Endothelial cell of umbilical vein (primary cell): ENCODE results near the gene PRDM1.

ENCODE experiments used
- EZH2 ChIP-seq: IDR thresholded peaks from 2 replicates; pipeline ENCODE4 v1.6.1; 2012; ENCODE audit warnings: borderline replicate concordance, low read depth, mild to moderate bottlenecking, moderate library complexity, low read length, inconsistent platforms; ENCODE audit not compliant: severe bottlenecking
- JUN ChIP-seq: IDR thresholded peaks from 2 replicates; pipeline ENCODE4 v1.6.1; 2011; ENCODE audit warnings: borderline replicate concordance, low read depth; ENCODE audit not compliant: insufficient read length, insufficient read depth
- MYC ChIP-seq: IDR thresholded peaks from one replicate; pipeline ENCODE4 v1.6.1; 2011; ENCODE audit warnings: mild to moderate bottlenecking, low read depth, low read length
- POLR2A ChIP-seq: IDR thresholded peaks from 2 replicates; pipeline ENCODE4 v1.6.1; 2012; ENCODE audit warnings: low read depth, mild to moderate bottlenecking, control low read depth, low read length
- POLR2AphosphoS5 ChIP-seq: IDR thresholded peaks from 2 replicates; pipeline ENCODE4 v1.6.1; 2012; ENCODE audit warnings: low read depth, mild to moderate bottlenecking, control low read depth, low read length, moderate library complexity; ENCODE audit not compliant: insufficient read depth
- TF ChIP-seq, protein P1 (sequence below), 2 donors: IDR thresholded peaks; 1 replicate in 1 of 2; 2 replicates in 1 of 2; pipeline ENCODE4 v1.5.1; 2011; ENCODE audit warnings: low read length in 2 of 2, mild to moderate bottlenecking in 2 of 2, moderate library complexity in 2 of 2, control low read depth in 1 of 2, inconsistent platforms in 1 of 2, low read depth in 1 of 2; ENCODE audit not compliant: insufficient read depth in 1 of 2; ENCODE audit errors: extremely low read depth in 1 of 2

DNA sequence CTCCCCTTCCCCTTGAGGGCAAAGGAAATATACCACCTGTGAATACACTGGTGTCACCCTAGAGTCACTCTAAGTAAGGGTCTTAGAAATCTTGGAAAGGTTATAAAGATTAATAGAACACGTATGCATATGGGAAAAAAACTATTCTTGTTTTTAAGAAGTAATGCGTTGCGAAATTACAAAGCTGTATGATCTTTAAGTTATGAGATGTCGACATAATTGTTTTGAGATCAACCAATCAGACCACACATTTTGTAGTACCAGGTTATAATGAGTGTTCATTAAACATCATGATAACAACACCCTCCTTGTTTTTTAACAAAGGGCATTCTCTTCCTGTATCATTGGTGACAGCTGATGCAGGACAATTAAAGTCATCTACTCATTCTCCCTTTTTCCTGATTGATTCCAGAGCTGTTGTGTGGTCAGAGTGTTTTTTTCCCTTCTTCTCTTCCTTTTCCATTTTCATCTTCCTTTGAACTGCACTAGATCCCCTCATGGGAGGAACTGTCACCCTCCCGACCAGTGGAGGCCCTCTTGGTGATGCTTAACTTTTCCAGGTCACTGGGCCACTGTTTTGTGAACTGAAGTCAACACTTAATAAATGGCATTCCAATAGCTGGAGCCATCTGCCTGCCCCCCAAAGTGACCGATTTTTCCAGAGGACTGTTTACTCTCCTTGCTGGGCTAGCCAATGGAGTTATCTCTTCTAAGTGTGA lies 37.0 kb downstream of the PRDM1 start:
- TF ChIP-seq EZH2 = no peak
- TF ChIP-seq, protein P1, sequence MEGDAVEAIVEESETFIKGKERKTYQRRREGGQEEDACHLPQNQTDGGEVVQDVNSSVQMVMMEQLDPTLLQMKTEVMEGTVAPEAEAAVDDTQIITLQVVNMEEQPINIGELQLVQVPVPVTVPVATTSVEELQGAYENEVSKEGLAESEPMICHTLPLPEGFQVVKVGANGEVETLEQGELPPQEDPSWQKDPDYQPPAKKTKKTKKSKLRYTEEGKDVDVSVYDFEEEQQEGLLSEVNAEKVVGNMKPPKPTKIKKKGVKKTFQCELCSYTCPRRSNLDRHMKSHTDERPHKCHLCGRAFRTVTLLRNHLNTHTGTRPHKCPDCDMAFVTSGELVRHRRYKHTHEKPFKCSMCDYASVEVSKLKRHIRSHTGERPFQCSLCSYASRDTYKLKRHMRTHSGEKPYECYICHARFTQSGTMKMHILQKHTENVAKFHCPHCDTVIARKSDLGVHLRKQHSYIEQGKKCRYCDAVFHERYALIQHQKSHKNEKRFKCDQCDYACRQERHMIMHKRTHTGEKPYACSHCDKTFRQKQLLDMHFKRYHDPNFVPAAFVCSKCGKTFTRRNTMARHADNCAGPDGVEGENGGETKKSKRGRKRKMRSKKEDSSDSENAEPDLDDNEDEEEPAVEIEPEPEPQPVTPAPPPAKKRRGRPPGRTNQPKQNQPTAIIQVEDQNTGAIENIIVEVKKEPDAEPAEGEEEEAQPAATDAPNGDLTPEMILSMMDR (IDR thresholded peaks at IDR 0.05; ENCODE audit: extremely low read depth in 1 of 2, insufficient read depth in 1 of 2, low read depth in 1 of 2, low read length in 2 of 2) = no peak
- TF ChIP-seq MYC = no peak
- TF ChIP-seq POLR2A = no peak
- no peak for TF ChIP-seq JUN
- no peak for TF ChIP-seq POLR2AphosphoS5
